Transverse colon (tissue), 4 donors: ENCODE results near the gene B3GNT4.

Experiments
- EP300 ChIP-seq: sonication (generic); formaldehyde crosslinking; IDR thresholded peaks from one replicate; pipeline ENCODE4 v1.6.1; 2017; ENCODE audit warnings: antibody characterized with exemption, low read depth
- POLR2A ChIP-seq: fragments of 450-650 bp; IDR thresholded peaks from one replicate; pipeline ENCODE4 v1.6.1; 2016; ENCODE audit warnings: antibody characterized with exemption, mild to moderate bottlenecking, moderate library complexity
- POLR2AphosphoS5 ChIP-seq, 3 donors: sonication (generic); formaldehyde crosslinking; IDR thresholded peaks; one replicate each; pipeline ENCODE4 v1.6.1; 2016; ENCODE audit warnings: antibody characterized with exemption in 3 of 3
- TF ChIP-seq, protein P1 (sequence below), 5 experiments: fragments of 200-600 bp in 3 of 5; fragments of 450-650 bp in 2 of 5; sonication (generic) in 3 of 5; IDR thresholded peaks; 1 replicate in 2 of 5; 2 replicates in 3 of 5; pipeline ENCODE4 v1.5.1; 2016 to 2017; ENCODE audit warnings: antibody characterized with exemption in 5 of 5, inconsistent platforms in 3 of 5, mild to moderate bottlenecking in 2 of 5, moderate library complexity in 1 of 5

DNA sequence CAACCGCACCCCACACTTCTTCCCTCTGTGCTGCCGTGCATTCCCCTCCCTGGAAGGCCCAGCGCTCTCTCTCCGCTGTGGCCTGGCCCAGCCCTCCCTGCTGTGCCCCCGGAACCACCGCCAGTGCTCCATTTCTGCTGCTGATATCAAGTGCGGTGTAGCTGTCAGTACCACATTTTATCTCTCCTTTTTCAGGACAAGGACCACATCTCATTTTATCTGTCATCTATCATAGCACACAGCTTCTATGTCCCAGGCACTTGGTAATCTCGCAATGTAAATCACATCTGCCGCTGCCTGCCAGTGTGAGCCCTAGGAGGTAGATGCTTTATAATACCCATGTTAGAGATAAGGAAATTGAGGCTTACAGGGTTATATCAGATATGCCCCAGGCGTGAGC lies 47.8 kb upstream of the B3GNT4 start:
- TF ChIP-seq, protein P1, sequence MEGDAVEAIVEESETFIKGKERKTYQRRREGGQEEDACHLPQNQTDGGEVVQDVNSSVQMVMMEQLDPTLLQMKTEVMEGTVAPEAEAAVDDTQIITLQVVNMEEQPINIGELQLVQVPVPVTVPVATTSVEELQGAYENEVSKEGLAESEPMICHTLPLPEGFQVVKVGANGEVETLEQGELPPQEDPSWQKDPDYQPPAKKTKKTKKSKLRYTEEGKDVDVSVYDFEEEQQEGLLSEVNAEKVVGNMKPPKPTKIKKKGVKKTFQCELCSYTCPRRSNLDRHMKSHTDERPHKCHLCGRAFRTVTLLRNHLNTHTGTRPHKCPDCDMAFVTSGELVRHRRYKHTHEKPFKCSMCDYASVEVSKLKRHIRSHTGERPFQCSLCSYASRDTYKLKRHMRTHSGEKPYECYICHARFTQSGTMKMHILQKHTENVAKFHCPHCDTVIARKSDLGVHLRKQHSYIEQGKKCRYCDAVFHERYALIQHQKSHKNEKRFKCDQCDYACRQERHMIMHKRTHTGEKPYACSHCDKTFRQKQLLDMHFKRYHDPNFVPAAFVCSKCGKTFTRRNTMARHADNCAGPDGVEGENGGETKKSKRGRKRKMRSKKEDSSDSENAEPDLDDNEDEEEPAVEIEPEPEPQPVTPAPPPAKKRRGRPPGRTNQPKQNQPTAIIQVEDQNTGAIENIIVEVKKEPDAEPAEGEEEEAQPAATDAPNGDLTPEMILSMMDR (IDR thresholded peaks at IDR 0.05), result no peak
- no peak for TF ChIP-seq POLR2AphosphoS5 (IDR thresholded peaks at IDR 0.05)
- no peak for TF ChIP-seq POLR2A
- no peak for TF ChIP-seq EP300
